Fibroblast of upper back skin (primary cell): ENCODE data around the gene PIGQ.
A peak's percentile ranks its signal among the peaks of the same experiment; 100 is the strongest.
"Not testable (repeated sequence)": the region's sequence is repeated elsewhere in the genome, so short reads cannot be mapped to it uniquely, and the experiment has no call there.

ENCODE experiments used
- DNase-seq: peaks from one replicate; pipeline ENCODE4 v3.0.0-alpha.2; 2013

Gene PIGQ

GRCh38 chr16:588889-589657 is 19.3 kb downstream of the PIGQ start:
- DNase-seq = peak; percentile 93

GRCh38 chr16:589658-590187 is 20.0 kb downstream of the PIGQ start, which contains the start of gene RAB40C:
TSS of gene RAB40C (plus strand) at chr16:590066. CDS start at chr16:590292, 226 bp downstream.
- peak; percentile 97 for DNase-seq

- DNase-seq = no peak
These were observed 20.5 kb downstream of the PIGQ start for GRCh38 chr16:590188-590814.

GRCh38 chr16:590815-591200 is 21.0 kb downstream of the PIGQ start:
- no peak for DNase-seq

- no peak for DNase-seq
These were observed 21.5 kb downstream of the PIGQ start for GRCh38 chr16:591231-591630.

DNA sequence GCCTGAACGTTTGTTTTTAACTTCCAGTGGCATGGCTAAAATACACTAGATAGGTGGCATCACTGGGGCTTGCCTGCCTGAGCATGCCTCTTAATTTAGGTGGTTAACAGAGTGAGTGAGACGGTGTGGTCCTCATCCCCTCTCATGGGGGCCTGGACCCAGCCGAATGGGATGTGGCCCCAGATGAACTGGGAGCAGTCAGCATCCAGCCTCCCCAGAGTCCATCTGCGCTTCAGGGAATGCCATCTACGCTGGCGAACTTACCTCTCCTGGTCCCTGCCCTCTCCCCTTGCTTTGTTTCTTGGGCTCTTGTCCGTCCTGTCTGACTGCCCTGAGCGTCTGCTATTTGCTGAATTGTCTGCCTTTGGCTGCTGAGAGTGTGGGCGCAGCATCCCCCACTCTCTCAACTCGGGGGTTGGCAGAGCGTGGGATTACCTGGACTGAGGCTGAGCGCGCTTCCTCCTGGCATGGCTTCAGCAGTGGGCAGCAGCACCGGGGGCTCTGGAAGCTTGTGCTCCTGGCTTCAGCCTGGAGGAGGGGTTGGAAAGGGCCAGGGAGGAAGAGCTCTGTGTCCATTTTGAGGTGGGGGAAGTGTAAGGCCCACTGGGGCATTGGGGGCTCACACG is 22.2 kb downstream of the PIGQ start:
- DNase-seq = no peak

DNA sequence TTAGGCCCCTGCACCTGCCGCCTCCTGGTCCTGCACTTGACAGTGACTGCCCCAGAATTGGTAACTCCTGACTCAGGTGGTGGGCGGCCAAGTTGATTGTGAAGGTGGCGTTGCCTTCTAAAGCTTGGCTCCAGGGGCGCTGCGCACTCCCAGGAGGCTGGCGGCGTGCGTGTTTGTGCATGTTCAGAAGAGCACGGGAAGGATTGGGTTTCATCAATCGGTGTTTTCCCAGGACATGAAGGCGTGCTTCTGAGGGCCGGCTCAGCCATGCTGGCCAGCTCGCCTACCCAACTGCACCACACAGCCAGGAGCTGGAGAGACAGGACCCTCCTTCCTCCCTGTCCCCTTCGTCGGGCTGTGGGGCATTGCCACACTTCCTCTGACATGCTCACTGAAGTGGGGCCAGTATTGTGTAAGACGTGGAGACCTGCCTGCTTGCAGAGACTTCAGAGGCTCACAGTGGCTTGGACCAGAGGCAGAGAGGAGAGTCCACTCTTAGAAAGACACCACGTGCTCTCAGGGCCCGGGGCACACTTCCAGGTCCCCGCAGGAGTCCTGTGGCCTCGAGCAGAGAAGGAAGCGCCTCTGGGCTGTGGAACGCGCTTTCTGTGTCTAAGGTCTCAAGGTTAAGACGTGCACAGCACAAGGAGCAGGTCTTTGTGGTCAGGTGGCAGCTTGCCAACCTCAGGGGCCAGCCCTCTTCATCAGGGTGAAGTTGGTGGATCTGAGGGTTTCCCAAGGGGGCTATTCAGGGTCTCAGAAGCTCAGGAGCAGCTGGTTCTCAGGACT is 22.9 kb downstream of the PIGQ start:
- no peak for DNase-seq

DNA sequence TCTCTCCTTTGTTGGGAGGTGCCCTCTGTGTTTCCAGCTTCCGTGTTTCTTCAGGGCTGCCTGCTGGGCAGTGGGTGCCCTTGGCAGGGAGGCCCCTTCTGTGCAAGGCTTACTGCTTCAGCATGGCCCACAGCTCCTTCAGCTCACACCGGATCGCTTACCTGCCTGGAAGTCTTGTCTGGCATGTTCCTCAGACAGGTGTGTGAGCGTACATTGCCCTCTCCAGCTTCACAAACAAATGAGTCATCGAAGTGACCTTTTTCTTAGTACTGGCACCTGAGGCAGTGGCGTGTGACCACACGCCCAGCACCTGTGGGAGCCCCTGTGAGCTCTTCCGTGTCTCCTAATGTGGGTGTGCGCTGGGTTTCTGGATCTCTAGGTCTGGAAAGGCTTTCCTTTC is 23.6 kb downstream of the PIGQ start:
- DNase-seq = no peak

DNA sequence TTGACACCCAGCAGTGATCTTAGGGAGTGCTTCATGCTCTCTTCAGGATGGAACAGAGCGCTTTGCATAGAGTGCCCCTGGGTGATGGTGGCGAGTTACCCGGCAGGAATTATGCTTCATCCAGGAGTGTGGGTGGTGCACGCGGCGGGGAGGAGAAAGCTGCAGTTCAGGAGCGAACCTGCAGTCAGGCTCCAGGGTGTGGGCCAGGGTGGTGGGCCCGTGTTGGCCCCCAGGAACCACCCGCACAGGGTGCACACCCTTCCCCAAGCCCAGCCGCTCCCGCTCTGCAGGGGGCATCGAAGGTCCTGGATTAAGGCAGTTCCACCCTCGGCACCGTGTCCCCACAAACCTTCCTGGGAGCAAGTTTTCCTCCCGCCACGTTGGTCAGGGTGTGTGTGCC is 24.0 kb downstream of the PIGQ start:
- DNase-seq = no peak

- no peak for DNase-seq
These were observed 25.3 kb downstream of the PIGQ start for GRCh38 chr16:595094-595528.

GRCh38 chr16:595942-596735 is 26.4 kb downstream of the PIGQ start:
- DNase-seq = no peak

DNA sequence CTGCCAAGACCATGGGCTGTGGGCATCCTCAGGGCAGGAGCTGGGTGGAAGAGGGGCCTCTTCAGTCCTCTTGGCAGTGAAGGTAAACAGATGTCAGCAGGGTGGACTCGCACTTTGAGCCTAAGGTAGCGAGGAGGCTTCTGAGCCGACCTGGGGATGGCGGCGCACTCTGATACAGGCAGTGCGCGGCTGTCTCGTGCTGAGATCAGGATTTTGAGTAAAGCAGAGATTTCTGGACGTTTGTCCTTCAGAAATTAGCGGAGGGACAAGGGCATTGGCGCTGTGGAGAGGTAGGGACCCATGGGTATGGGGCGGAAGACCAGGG is 26.9 kb downstream of the PIGQ start:
- DNase-seq = no peak

DNA sequence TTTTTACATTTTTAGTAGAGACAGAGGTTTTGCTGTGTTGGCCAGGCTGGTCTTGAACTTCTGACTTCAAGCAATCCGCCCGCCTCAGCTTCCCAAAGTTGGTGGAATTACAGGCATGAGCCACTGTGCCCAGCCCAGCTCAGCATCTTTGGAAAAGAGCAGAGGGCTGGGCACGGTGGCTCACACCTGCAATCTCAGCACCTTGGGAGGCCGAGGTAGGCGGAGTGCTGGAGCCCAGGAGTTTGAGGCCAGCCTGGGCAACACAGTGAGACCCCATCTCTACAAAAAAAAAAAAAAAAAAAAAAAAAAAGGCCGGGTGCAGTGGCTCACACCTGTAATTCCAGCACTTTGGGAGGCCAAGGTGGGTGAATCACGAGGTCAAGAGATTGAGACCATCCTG is 27.9 kb downstream of the PIGQ start:
- not testable (repeated sequence) for DNase-seq

- no peak for DNase-seq
These were observed 29.3 kb downstream of the PIGQ start for GRCh38 chr16:598823-599739.

GRCh38 chr16:600781-601180 is 31.0 kb downstream of the PIGQ start:
- no peak for DNase-seq

DNA sequence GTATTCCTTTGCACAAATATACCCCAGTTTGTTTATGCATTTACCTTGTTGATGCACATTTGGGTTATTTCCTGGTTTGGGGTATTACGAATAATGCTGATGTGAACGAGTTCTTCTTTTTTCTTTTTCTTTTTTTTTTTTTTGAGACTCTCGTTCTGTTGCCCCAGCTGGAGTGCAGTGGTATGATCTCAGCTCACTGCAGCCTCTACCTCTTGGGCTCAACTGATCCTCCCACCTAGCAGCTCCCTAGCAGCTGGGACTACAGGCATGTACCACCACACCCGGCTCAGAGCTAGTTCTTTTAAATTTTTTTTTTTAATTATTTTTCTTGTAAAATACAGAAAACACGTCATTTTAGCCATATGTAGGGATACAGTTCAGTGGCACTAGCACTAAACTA is 34.2 kb downstream of the PIGQ start:
- no peak for DNase-seq

- no peak for DNase-seq
These were observed 37.0 kb downstream of the PIGQ start for GRCh38 chr16:606656-607307.

GRCh38 chr16:608019-608418 is 38.3 kb downstream of the PIGQ start:
- DNase-seq = no peak

- no peak for DNase-seq
These were observed 39.5 kb downstream of the PIGQ start for GRCh38 chr16:609316-609715.

DNA sequence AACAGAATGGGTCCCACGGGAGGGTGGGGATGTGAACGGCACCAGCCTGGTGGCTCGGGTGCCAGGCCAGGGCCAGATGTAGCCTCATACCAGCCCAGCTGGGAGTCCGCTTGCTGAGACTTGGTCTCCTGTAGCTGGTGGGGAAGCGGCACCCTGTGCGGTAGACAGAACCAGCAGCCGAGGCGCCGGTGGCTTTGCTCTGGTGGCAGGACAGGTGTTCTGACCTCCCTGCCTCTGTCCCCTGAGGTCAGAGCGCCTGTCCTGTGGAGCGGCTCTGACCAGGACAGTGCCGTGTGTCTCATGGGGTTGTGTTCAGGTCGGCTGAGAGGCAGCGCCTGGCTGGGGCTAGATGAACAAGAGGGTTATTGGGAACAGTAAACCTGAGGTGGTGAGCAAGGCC is 40.2 kb downstream of the PIGQ start:
- no peak for DNase-seq
